Stimulated activated CD4-positive, alpha-beta T cell treated with anti-CD3 and anti-CD28 coated beads, Interleukin-4, amount 100 ng/mL, for 24 hours (primary cell): Measurements from ENCODE around the gene NEK4.
"Not testable (repeated sequence)": the region's sequence is repeated elsewhere in the genome, so short reads cannot be mapped to it uniquely, and the experiment has no call there.

Source experiments
- DNase-seq: peaks from one replicate; pipeline ENCODE4 v3.0.0-alpha.2; 2020

The NEK4 gene

DNA sequence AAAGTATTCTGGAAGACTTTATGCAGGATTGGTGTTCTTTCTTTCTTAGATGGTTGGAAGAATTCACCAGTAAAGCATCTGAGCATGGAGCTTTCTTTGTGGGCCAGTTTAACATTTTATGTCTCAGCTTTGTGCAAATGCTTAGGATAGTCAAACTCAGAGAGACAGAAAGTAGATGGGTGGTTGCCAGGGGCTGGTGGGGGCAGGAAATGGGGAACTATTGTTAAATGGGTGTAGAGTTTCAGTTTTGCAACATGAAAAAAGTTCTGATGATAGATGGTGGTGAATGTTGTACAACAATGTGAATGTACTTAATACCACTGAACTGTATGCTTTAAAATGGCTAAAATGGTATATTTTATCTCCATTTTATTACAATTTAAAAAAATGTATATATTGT, 40.1 kb downstream of the NEK4 start:
- DNase-seq = no peak

DNA sequence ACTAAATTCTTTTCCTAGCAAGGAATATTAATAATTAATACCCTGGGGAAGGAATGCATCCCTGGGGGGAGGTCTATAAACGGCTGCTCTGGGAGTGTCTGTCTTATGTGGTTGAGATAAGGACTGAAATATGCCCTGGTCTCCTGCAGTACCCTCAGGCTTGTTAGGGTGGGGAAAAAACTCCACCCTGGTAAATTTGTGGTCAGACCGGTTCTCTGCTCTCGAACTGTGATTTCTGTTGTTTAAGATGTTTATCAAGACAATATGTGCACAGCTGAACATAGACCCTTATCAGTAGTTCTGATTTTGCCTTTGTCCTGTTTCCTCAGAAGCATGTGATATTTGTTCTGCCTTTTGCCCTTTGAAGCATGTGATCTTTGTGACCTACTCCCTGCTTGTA, 42.0 kb downstream of the NEK4 start:
- not testable (repeated sequence) for DNase-seq

DNA sequence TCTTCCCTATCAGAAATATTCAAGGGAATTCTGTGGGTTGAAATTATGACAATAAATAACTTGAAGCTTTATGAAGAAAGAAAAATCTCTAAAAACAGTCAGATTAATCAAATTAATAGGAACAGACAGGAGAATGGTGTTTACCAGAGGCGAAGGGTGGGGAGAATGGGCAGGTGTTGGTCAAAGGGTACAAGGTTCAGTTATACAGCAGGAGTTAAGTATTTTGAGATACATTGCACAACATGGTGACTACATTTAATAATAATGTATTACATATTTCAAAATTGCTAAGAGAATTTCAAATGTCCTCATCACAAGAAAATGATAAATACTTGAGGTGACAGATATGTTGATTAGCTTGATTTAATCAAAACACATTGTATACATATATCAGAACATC, 46.2 kb downstream of the NEK4 start:
- DNase-seq = no peak

DNA sequence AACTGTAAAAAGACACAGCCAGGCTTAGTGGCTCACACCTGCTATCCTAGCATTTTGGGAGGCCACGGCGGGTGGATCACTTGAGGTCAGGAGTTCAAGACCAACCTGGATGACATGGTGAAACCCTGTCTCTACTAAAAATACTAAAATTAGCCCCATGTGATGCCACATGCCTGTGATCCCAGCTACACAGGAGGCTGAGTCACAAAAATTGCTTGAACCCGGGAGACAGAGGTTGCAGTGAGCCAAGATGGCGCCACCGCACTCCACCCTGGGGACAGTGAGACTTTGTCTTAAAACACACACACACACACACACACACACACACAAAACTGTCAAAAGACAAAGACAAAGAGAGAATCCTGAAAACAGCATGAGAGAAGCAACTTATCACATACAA, 46.8 kb downstream of the NEK4 start:
- no peak for DNase-seq

DNA sequence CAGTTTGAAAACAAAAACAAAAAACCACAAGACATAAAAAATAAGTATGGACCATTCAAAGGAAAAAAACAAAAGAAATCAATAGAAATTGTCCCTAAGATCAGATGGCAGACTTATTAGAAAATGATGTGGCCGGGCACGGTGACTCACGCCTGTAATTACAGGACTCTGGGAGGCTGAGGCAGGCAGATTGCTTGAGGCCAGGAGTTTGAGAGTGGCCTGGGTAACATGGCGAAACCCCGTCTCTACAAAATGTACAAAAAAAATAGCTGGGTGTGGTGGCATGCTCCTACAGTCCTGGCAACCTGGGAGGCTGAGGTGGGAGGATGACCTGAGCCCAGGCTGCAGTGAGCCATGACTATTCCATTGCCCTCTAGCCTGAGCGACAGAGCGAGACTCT, 48.2 kb downstream of the NEK4 start:
- no peak for DNase-seq

DNA sequence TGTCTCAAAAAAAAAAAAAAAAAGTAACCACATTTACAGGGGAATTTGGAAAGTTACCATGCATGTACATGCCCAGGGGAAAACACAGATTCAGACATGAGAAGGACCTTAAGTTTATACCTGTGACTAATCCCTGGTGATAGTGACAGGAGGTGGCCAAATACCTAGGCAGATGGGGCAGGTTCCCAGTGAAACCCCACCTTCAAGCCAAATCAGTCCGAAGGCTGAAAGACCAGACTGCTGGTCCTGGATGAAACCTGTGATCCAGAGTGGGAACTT, 49.1 kb downstream of the NEK4 start:
- DNase-seq = no peak

DNA sequence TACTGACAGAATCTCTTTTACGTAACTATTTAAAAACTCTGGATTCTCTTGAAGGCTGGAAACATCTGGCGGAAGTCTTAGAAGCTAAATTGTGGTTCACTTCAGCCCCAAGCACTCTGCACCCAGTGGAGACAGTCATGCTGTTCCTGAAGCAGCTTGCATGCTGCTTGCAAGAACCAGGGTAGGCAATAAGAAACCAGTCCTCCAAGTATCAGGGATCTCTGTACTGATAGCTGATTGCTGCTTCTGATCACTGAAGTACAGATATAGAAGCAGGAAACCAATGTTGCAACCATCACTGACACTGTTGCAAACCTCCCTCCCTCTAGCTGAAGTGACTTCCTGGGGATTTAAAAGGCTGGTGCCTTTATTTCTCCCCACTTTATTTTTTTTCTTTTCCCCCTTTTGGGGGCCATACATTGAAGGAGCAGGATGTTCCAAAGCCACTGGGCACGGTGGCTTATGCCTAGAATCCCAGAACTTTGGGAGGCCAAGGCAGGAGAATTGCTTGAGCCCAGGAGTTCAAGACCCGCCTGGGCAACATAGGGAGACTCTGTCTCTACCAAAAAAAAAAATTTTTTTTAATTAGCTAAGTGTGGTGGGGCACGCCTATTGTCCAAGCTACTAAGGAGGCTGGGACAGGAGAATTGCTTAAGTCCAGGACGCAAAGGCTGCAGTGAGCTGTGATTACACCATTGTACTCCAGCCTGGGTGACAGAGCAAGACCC, 49.6 kb downstream of the NEK4 start:
- no peak for DNase-seq

DNA sequence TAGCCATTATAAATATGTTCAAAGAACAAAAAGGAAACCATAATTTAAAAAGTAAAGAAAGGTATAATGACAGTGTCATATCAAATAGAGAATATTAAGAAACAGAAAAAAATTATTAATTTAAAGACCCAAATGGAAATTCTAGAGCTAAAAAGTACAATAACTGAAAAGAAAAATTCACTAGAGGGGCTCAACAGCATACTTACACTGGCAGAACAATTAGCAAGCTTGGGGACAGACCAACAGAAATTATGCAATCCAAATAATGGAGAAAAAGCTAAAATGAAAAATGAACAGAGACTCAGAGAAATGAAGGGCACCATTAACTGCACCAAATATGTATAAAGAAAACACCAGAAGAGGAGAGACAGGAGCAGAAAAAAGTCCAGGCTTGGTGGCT, 51.1 kb downstream of the NEK4 start:
- no peak for DNase-seq

DNA sequence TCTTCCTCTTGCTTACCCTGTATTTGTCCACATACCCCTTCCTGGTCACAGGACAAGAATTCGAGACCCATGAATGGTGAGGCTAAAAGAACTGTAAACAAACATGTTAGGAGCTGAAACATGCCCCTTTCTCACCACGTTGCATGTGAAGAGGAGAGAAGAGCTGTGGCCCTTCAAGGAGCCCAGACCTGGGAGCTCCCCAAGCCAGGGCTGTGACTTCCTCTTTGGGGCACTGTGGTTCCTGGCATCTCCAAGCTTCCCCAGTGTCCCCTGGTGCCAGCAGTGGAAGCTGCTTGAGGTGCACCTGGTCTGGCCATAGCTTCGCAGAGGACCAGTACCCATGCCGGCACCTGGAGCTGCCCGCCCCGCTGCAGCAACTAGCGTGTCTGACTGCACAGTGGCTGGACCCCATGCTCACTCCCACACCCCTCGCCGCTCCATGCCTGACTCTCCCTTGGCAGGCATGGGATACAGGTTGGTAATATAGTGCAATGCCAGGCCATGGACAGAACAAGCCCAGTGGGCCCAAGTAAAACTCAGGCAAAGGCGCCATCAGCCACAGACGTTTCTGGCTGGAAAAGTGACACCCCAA, 54.9 kb downstream of the NEK4 start:
- no peak for DNase-seq

DNA sequence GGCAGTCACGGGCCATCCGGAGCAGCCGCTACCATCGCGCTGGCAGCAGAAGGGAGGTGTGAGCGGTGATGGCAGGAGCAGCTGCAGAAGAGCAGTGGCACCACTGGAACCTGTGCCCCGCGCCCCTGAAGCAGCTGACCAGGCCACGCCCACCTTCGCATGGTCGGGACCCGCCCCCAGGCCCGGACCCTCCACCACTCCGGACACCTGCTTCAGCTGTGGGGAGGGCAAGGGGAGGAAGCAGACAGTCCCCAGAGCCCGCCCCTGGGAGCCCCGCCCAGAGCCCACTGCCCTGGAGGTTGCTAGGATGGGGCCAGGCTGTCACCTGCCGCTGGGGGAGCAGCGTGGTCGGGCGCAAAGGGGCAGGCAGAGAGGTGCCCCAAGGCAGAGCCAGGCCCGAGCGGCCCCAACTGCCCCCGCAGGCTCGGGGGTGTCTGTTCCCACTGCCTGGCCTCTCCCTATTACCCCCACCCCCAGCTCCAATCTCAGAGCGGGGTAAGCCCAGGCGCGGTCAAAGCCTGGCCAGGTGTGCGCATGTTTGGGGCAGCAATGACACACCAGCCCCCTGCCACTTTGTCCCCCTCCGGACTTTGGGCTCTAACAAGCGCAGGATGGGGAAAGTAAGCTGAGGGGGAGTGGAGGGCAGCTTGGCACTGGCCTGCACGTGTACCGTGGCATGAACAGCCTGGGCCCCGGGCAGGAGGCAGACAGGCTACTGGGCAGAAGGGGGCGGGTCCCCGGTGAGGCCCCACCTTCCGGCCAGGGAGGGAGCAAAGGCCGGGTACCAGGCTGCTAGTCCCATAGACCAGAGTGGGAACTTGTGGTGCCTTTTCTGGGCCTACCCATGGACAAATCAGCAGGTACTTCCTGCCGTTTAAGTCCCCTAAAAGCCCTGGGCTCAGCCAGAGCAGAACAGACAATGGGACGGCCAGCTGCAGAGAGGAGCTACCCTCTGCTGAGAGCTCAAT, 56.1 kb downstream of the NEK4 start:
- DNase-seq = no peak

DNA sequence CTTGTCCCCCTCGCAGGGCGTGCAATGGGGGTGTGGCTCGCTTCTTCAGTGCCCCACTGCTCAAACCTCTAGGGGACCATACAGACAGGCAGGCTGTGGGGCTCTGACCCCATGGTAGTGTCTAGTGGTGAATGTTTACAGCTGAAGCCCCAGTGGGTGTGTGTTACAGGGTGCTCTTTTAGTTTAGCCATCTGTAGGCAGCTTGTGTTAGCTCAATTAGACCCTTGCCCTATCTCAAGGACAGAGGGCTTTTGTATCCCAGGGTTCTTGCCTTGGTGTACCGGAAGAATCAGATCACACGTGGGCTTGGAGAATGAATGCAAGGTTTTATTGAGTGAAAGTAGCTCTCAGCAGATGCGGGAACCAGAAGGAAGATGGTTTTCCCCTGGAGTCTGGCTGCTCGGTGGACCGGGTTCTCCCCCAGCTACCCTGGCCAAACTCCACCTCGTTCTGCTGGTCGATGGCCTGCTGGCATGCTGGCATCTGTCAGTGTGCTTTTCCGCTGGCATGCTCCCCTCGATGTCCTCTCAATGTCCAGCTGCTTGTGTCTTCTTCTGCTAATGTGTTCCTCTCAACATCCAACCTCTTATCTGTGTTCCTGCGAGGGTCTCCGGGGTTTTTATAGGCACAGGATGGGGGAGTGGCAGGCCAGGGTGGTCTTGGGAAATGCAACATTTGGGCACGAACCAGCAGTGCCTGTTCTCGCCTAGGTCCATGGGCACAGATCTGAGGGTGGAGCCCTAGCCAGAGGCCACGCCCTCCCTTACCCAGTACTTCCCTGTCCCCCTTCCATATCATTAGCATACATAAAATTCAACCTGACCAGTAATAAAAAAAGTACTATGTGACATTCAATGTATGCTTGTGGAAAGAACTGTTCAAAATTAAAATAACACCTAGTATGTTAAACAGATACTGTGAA, 58.2 kb downstream of the NEK4 start:
- DNase-seq = no peak

DNA sequence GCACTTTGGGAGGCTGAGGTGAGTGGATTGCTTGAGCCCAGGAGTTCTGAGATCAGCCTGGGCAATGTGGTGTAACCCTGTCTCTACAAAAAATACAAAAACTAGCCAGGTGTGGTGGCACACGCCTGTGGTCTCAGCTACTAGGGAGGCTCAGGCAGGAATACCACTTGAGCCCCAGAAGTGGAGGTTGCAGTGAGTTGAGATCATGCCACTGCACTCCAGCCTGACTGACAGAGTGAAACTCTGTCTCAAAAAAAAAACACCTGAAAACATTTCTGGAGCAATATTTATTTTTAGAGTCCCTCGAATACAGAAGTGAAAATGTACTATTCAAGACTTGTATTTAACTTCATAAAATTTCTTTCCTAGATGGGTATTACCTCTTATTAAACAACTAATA, 60.2 kb downstream of the NEK4 start:
- DNase-seq = no peak

DNA sequence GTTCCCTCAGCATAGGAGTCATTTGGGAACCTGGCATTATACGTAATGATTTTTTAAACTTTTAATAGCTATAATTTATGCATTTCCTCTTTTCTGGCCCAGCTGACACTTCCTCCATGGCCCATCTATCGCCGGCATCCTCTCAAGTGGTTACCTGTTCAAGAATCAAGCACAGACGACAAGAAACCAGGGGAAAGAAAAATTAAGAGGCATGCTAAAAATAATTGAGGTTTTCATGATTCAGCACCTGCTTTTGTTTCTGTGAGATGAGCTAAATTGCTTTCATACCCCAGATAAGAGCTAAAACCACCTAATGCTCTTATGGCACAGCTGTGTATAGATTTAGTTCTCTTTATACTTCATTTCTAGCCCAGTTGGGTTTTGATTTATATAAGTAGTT, 63.2 kb downstream of the NEK4 start:
- no peak for DNase-seq

DNA sequence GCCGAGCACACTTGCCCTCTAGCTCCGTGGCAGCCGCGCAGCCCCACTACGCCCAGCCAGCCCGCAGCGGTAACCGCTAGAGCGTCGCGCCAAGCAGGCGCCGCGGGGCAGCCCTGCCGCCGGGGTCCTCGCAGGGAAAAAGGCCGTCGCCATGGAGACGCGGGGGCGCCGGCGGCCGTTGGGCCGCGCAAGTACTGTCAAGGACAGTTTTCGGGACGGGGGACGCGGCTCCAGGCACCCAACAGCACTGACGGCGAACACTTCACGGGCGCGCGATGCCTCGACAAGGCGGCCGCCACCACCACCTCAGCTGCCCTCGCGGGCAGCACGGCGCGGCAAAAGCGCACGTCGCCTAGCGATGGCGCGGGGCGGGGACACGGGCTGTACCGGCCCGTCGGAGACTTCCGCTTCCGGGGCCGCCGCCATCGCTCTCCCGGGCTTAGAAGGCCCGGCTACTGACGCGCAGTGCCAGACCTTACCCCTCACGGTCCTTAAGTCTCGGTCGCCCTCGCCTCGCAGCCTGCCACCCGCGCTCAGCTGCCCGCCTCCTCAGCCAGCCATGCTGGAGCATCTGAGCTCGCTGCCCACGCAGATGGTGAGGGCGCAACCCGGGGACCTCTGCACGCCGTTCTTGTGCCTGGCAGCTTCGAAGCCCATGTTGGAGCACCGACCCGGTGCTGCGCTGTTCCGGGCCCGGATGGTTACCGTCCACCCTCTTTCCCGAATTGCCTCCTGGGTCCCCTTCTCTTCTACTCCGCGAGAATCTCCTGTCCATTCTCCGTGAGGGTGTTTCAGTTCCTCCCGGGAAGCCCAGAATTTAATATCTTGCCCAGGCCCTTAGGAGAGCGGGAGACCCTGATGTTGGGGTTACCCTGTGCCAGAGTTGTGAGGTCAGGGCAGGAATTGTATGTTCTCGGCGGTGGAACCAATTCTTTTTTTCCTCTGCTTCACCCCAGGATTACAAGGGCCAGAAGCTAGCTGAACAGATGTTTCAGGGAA, 64.8 kb downstream of the NEK4 start, which contains the start of the genes GLT8D1 and SPCS1:
Gene GLT8D1 (minus strand): TSS at position 104 of the 999 bp plus-strand sequence. CDS start 5,331 bp downstream, outside the sequence.
Gene SPCS1 (plus strand): TSS at position 419 of the 999 bp plus-strand sequence. CDS start 141 bp downstream, at position 560.
- peak; percentile 85 for DNase-seq

DNA sequence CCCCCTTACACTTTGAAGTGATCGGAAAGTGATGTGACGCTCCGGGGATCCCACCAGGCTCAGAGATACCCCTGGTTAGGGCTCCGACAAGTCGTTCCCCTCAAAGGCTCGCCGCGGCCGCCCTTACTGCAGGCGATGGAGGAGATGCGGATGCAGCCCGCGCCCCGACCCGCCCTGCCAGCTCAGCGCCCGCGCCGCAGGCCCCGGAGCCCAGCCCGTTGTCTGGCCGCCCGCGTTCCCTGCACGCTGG, 65.4 kb downstream of the NEK4 start:
- no peak for DNase-seq

DNA sequence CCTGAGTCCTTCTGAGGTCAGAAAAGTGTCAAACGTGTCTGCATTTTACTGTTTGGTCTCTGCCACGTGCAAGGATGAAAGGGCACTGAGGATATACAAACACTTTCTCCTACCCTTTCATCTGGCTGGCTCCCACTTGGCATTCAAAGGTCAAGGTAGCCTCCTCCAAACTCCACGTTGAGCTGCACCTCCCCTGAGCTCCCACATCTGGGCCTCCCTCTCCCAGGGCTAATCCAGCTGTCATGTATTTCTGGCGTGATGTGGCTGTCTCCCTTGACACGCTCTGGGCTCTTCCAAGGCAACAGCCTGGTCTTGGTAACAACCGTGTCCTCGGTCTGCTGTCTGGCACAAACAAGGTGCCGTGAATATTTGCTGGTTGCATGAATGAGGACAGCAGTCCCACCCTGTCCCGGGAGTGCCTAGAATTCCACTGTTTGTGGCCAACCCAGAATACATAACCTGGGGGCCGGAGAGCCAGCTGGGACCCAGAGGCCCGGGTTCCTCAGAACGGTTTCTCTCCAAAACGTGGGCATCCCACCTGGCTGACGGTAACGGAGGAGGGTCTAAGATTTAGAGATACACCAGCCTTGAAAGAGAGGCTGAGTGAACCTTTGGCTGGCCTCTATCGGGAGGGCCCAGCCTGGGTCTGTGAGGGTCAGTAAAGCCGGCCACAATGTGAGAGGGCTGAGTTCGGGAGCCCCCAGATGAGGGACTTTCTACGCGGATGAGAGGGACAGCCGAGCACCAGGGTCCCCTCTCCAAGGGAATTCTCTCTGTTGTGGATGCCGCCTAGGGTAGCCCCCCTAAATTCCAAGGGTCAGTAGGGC, 65.9 kb downstream of the NEK4 start:
- no peak for DNase-seq

DNA sequence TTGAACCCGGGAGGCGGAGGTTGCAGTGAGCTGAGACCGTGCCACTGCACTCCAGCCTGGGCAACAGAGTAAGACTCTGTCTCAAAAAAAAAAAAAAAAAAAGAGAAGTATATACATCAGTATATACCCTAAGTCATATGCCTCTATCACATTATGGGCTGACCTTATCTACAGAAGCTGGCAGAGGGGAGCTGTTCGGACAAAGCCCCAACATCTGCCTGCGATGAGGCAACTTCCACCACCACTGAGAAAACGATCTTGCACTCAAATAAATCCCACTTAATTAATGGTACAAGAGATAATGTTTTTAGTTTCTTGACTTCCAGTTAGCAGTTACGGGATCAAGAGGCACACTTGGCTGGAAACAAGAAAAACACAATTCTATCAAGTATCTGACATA, 67.4 kb downstream of the NEK4 start:
- DNase-seq = no peak

DNA sequence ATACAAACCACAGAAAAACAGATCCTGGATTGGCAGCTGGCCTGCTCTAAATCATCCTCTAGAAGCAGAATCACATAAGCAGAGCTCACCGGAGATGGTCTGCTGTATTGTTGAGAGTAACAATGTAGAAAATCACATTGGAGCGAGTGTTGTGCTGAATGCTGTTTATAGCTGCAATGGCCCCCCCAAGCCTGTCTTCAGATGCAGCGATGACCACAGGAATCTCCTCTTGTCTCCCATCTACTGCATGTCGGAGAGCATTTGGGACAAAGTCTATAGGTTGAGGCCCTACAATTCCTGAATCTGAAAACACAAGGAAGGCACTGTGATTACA, 73.1 kb downstream of the NEK4 start:
- no peak for DNase-seq

DNA sequence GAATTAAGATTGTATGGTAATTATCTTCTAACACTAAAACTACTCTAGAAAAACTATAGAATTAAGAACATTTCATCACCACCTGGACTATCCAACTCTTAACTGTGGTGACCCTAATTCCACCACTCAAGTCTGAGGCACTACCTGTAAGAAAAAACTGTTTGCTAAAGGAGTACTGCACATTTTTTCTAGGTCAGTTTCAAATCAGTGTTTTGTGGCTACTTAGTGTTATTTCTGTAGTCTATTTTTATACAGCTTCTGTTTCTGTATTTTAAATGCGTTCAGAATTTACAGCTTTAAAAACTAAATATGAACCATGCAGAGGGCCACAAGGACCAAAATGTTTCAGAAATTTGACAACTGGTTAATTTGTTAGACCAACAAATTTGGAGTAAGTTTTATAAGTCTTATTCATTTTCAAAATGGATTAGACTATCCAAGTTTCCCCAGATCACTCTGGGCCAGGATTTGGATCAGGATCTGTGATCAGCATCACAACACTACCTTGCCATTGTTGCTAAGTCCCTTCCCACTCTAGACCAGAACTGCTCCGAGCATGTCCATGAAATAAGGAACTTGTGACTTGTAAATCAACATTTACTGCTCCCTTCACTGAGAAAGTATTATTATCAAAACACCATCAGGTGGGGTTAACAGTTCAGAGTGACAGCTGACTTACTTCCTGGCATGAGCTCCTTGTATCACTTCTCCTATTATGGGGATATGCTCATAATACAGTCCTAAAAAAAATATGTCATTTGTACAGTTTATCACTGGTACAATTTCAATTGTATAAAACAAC, 73.7 kb downstream of the NEK4 start:
- no peak for DNase-seq
